K562 (cell line): Measurements from ENCODE around the gene SHF. TPM values are rescaled to one million over a fixed set of nuclear protein-coding genes. Genes with fewer than 3 reads are reported as not detected.

Experiments
- ATAC-seq: fragments of 200-7000 bp; cut with Tn5 transposase; 3 replicates; pipeline ENCODE4 v1.9.1; 2020; ENCODE audit warnings: moderate library complexity
- BruUV-seq: library from RNA; stranded (reverse); fragments of 400-500 nt; replicated peaks from 2 replicates; lab custom pipeline; 2021; lab: Mats Ljungman, UMichigan
- CTCF ChIA-PET: fragments of 300-600 bp; formaldehyde crosslinking; extraction: SDS; loops from one replicate; lab custom pipeline; 2021; ENCODE audit warnings: low intra/inter-chr PET ratio; lab: Yijun Ruan, JAX
- POLR2A ChIA-PET: fragments of 300-600, 350-650 bp; sonication (Branson Sonifier 250); formaldehyde crosslinking; extraction: SDS; loops from one replicate; lab custom pipeline; 2021; ENCODE audit warnings: antibody characterized with exemption, inconsistent platforms; lab: Yijun Ruan, JAX
- DNase-seq, 4 experiments: peaks; one replicate each; pipeline versions ENCODE4 v3.0.0 to v3.0.0-alpha.2; 2011 to 2018; ENCODE audit warnings: low spot score in 3 of 4, mixed read lengths in 3 of 4; ENCODE audit errors: extremely low read depth in 1 of 4
- FAIRE-seq: peaks from 2 replicates; lab custom pipeline; 2011; peaks lifted over from hg19 to GRCh38; lab: Jason Lieb, UNC
- H2AFZ ChIP-seq: 2 replicates; pipeline ENCODE4 v1.6.0; 2011; ENCODE audit warnings: low read depth, low read length, control low read depth, inconsistent platforms
- H3K27ac ChIP-seq: fragments of 200-600 bp; 3 replicates; pipeline ENCODE4 v1.8.0; 2011; ENCODE audit warnings: low read depth, mild to moderate bottlenecking, control low read depth, inconsistent platforms, low read length, moderate library complexity, mixed read lengths; ENCODE audit errors: extremely low read depth
- H3K27me3 ChIP-seq, 2 experiments: fragments of 300-600 bp in 1 of 2; 2 replicates in 1 of 2; 3 replicates in 1 of 2; pipeline versions ENCODE4 v1.6.0 to v1.8.0; 2011; ENCODE audit warnings: inconsistent platforms in 2 of 2, low read length in 2 of 2, mild to moderate bottlenecking in 1 of 2, mixed read lengths in 1 of 2, moderate library complexity in 1 of 2; ENCODE audit not compliant: control insufficient read depth in 2 of 2, insufficient read depth in 2 of 2
- H3K36me3 ChIP-seq: fragments of 300-600 bp; 3 replicates; pipeline ENCODE4 v1.8.0; 2011; ENCODE audit warnings: mild to moderate bottlenecking, low read length, inconsistent platforms; ENCODE audit not compliant: control insufficient read depth, insufficient read depth
- H3K4me1 ChIP-seq, 2 experiments: fragments of 200-600 bp in 1 of 2; replicated peaks in 1 of 2; 2 replicates in 1 of 2; 3 replicates in 1 of 2; pipeline versions ENCODE4 v1.5.1 to v1.8.0; 2011; ENCODE audit warnings: inconsistent platforms in 2 of 2, low read length in 2 of 2, mild to moderate bottlenecking in 1 of 2, mixed read lengths in 1 of 2, moderate library complexity in 1 of 2; ENCODE audit not compliant: control insufficient read depth in 2 of 2, insufficient read depth in 2 of 2
- H3K4me2 ChIP-seq: 2 replicates; pipeline ENCODE4 v1.6.1; 2011; ENCODE audit warnings: low read length, control low read depth, inconsistent platforms, mixed read lengths; ENCODE audit not compliant: insufficient read depth
- H3K4me3 ChIP-seq: fragments of 200-600 bp; sonication (generic), shearing (Covaris generic); 2 replicates; pipeline ENCODE4 v1.5.1; 2016; ENCODE audit warnings: control low read depth, inconsistent platforms
- H3K79me2 ChIP-seq: fragments of 200-600 bp; 3 replicates; pipeline ENCODE4 v1.8.0; 2011; ENCODE audit warnings: low read length, inconsistent platforms; ENCODE audit not compliant: control insufficient read depth, insufficient read depth
- H3K9ac ChIP-seq, 2 experiments: 2 replicates each; pipeline versions ENCODE4 v1.6.0 to v1.6.1; 2011; ENCODE audit warnings: low read depth in 2 of 2, low read length in 2 of 2, control low read depth in 1 of 2, inconsistent platforms in 1 of 2, mild to moderate bottlenecking in 1 of 2, mixed read lengths in 1 of 2; ENCODE audit not compliant: insufficient read depth in 1 of 2
- H3K9me1 ChIP-seq: one replicate; pipeline ENCODE4 v1.6.0; 2011; ENCODE audit warnings: inconsistent platforms, mild to moderate bottlenecking, low read length, moderate library complexity; ENCODE audit not compliant: control insufficient read depth, insufficient read depth
- H3K9me3 ChIP-seq: replicated peaks from 2 replicates; pipeline ENCODE4 v1.5.1; 2011; ENCODE audit warnings: low read depth, low read length, inconsistent platforms; ENCODE audit not compliant: control insufficient read depth, insufficient read depth
- H4K20me1 ChIP-seq: replicated peaks from 2 replicates; pipeline ENCODE4 v1.6.1; 2011; ENCODE audit warnings: low read length, inconsistent platforms, mixed read lengths; ENCODE audit not compliant: control insufficient read depth, insufficient read depth
- FOXA1 ChIP-seq: fragments of 450-650 bp; IDR thresholded peaks from 2 replicates; pipeline ENCODE4 v1.6.1; 2016; ENCODE audit warnings: mild to moderate bottlenecking, borderline replicate concordance
- IRF2 ChIP-seq: sonication (generic); formaldehyde crosslinking; IDR thresholded peaks from 2 replicates; pipeline ENCODE4 v1.8.1; 2022; ENCODE audit warnings: mild to moderate bottlenecking, missing genetic modification reagents
- SMARCA4 ChIP-seq: fragments of 450-650 bp; IDR thresholded peaks from 2 replicates; pipeline ENCODE4 v1.6.1; 2016
- WGBS: fragments of 100-300 bp; shearing (Covaris generic); methylation state at CpG from one replicate; pipeline ENCODE4 v1.1.6; 2016; ENCODE audit warnings: low coverage, mixed read lengths; ENCODE audit not compliant: insufficient coverage; ENCODE audit errors: missing lambda C conversion rate; 5-methylcytosine and 5-hydroxymethylcytosine counted together
- in situ Hi-C: fragments of 300-500 bp; cut with MboI; formaldehyde crosslinking; loops from 4 replicates; pipeline ENCODE4 v1.15.0; 2018; ENCODE audit warnings: inconsistent platforms, mixed read lengths
- intact Hi-C: fragments of 100-400 bp; cut with micrococcal nuclease; formaldehyde crosslinking; loops from 2 replicates; pipeline ENCODE4 v1.14.2; 2022
- polyA plus RNA-seq, 8 experiments: library from polyadenylated mRNA; depleted of rRNA in 4 of 8; stranded (reverse) in 5 of 8; unstranded in 3 of 8; fragments of >200 nt; fragmentation: Nextera tagmentation in 2 of 8; fragmentation: Illumina TruSeq in 1 of 8; extraction: Ambion mirVana in 2 of 8; extraction: Trizol in 1 of 8; gene quantifications; 2 replicates each; pipeline versions ENCODE4 v1.2.1 to v1.2.3, GENCODE V29; 2011 to 2014; ENCODE audit warnings: inconsistent platforms in 1 of 8, missing spikeins in 1 of 8
- total RNA-seq, 7 experiments: library from RNA; depleted of rRNA in 6 of 7; stranded (reverse); fragments of >200 nt in 6 of 7; fragmentation: Illumina TruSeq in 2 of 7; extraction: Trizol in 2 of 7; gene quantifications; 2 replicates each; pipeline versions ENCODE4 v1.2.1 to v1.2.3, GENCODE V29; 2011 to 2021; ENCODE audit warnings: low replicate concordance in 1 of 7
- TF ChIP-seq, protein P1 (sequence below): fragments of 450-650 bp; IDR thresholded peaks from 2 replicates; pipeline ENCODE4 v1.6.1; 2016; ENCODE audit warnings: mild to moderate bottlenecking, moderate library complexity
- TF ChIP-seq, protein P2 (sequence below): IDR thresholded peaks from 3 replicates; pipeline ENCODE4 v1.6.1; 2011; ENCODE audit warnings: borderline replicate concordance, mild to moderate bottlenecking, moderate library complexity; ENCODE audit not compliant: insufficient read length; ENCODE audit errors: extremely low read depth

SHF gene
- total and polyA plus RNA-seq, 9 of the 15 experiments (the other 6 are each of a cell fraction or from before 2014, with no cell fraction given), result 0.51 to 2.2 (median 0.85) TPM; not detected in 2

DNA sequence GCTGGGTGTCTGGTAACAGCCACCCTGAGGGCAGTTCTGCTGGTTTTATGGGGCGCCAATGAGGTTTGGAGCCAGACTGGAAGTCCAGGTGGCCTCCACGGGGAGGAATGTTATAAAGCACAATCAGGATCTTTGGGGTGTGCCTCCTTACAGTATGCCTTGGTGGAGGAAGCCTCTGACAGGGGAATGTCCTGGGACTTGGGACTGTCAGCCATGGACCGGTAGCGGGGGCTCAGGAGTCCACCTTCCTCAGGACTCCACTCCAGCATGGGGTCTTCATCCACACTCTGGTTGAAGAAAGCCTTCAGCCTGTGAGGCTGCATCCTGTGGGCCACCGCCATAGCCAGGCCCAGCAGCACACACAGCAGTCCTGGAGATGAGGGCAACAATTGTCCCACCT, 68.8 kb downstream of the SHF start:
- FAIRE-seq, result no peak

More for the DNA sequence above, 68.8 kb downstream of the SHF start:
- ChIA-PET POLR2A (interaction anchor here (0.8 to 0.9 kb wide), 2 partner anchors 10 to 407 kb away, joined by 3 to 4 read pairs; no protein-coding TSS in a partner anchor), CTCF (interaction anchor here (0.7 to 1.3 kb wide), 3 partner anchors 70 to 78 kb away, joined by 3 to 4 read pairs (median 3); no protein-coding TSS in a partner anchor)
- Histone ChIP-seq H3K9me1 (no peaks in the 10 kb centered on the region), H3K9ac (peak overlapping the region in 1 of 2 experiments; percentile 29; a peak in 1 of 4 replicates), H2AFZ (no peak overlapping the region), H3K4me1 (peaks cover 0 to 20% of the 10 kb centered on the region in 2 experiments; a peak in 3 of 5 replicates), H3K9me3 (no peaks in the 10 kb centered on the region), H3K27ac (no peak overlapping the region), H3K4me3 (no peak overlapping the region), H3K4me2 (no peak overlapping the region), H3K27me3 (peaks cover 9 to 35% of the 10 kb centered on the region in 2 experiments; a peak in 4 of 5 replicates), H3K79me2 (no peaks in the 10 kb centered on the region), H3K36me3 (no peaks in the 10 kb centered on the region), H4K20me1 (no peaks in the 10 kb centered on the region)
- intact Hi-C loops, result loop anchor here (2.0 kb wide), 2 partner anchors 78 to 152 kb away; no protein-coding TSS in a partner anchor
- ATAC-seq, result no peak
- BruUV-seq, result no TSS peak
- in situ Hi-C loops, result loop anchor here (25.0 kb wide), 1 partner anchor 157 kb away; the partner anchor contains the start of gene TERB2
- WGBS, result 45% methylated on average over 5 of the region's 5 CpGs
- no peak for DNase-seq
- TF ChIP-seq FOXA1 (no peak), SMARCA4 (no peak), IRF2 (no peak)
- TF ChIP-seq, protein P1, sequence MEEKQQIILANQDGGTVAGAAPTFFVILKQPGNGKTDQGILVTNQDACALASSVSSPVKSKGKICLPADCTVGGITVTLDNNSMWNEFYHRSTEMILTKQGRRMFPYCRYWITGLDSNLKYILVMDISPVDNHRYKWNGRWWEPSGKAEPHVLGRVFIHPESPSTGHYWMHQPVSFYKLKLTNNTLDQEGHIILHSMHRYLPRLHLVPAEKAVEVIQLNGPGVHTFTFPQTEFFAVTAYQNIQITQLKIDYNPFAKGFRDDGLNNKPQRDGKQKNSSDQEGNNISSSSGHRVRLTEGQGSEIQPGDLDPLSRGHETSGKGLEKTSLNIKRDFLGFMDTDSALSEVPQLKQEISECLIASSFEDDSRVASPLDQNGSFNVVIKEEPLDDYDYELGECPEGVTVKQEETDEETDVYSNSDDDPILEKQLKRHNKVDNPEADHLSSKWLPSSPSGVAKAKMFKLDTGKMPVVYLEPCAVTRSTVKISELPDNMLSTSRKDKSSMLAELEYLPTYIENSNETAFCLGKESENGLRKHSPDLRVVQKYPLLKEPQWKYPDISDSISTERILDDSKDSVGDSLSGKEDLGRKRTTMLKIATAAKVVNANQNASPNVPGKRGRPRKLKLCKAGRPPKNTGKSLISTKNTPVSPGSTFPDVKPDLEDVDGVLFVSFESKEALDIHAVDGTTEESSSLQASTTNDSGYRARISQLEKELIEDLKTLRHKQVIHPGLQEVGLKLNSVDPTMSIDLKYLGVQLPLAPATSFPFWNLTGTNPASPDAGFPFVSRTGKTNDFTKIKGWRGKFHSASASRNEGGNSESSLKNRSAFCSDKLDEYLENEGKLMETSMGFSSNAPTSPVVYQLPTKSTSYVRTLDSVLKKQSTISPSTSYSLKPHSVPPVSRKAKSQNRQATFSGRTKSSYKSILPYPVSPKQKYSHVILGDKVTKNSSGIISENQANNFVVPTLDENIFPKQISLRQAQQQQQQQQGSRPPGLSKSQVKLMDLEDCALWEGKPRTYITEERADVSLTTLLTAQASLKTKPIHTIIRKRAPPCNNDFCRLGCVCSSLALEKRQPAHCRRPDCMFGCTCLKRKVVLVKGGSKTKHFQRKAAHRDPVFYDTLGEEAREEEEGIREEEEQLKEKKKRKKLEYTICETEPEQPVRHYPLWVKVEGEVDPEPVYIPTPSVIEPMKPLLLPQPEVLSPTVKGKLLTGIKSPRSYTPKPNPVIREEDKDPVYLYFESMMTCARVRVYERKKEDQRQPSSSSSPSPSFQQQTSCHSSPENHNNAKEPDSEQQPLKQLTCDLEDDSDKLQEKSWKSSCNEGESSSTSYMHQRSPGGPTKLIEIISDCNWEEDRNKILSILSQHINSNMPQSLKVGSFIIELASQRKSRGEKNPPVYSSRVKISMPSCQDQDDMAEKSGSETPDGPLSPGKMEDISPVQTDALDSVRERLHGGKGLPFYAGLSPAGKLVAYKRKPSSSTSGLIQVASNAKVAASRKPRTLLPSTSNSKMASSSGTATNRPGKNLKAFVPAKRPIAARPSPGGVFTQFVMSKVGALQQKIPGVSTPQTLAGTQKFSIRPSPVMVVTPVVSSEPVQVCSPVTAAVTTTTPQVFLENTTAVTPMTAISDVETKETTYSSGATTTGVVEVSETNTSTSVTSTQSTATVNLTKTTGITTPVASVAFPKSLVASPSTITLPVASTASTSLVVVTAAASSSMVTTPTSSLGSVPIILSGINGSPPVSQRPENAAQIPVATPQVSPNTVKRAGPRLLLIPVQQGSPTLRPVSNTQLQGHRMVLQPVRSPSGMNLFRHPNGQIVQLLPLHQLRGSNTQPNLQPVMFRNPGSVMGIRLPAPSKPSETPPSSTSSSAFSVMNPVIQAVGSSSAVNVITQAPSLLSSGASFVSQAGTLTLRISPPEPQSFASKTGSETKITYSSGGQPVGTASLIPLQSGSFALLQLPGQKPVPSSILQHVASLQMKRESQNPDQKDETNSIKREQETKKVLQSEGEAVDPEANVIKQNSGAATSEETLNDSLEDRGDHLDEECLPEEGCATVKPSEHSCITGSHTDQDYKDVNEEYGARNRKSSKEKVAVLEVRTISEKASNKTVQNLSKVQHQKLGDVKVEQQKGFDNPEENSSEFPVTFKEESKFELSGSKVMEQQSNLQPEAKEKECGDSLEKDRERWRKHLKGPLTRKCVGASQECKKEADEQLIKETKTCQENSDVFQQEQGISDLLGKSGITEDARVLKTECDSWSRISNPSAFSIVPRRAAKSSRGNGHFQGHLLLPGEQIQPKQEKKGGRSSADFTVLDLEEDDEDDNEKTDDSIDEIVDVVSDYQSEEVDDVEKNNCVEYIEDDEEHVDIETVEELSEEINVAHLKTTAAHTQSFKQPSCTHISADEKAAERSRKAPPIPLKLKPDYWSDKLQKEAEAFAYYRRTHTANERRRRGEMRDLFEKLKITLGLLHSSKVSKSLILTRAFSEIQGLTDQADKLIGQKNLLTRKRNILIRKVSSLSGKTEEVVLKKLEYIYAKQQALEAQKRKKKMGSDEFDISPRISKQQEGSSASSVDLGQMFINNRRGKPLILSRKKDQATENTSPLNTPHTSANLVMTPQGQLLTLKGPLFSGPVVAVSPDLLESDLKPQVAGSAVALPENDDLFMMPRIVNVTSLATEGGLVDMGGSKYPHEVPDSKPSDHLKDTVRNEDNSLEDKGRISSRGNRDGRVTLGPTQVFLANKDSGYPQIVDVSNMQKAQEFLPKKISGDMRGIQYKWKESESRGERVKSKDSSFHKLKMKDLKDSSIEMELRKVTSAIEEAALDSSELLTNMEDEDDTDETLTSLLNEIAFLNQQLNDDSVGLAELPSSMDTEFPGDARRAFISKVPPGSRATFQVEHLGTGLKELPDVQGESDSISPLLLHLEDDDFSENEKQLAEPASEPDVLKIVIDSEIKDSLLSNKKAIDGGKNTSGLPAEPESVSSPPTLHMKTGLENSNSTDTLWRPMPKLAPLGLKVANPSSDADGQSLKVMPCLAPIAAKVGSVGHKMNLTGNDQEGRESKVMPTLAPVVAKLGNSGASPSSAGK, result no peak
- TF ChIP-seq, protein P2, sequence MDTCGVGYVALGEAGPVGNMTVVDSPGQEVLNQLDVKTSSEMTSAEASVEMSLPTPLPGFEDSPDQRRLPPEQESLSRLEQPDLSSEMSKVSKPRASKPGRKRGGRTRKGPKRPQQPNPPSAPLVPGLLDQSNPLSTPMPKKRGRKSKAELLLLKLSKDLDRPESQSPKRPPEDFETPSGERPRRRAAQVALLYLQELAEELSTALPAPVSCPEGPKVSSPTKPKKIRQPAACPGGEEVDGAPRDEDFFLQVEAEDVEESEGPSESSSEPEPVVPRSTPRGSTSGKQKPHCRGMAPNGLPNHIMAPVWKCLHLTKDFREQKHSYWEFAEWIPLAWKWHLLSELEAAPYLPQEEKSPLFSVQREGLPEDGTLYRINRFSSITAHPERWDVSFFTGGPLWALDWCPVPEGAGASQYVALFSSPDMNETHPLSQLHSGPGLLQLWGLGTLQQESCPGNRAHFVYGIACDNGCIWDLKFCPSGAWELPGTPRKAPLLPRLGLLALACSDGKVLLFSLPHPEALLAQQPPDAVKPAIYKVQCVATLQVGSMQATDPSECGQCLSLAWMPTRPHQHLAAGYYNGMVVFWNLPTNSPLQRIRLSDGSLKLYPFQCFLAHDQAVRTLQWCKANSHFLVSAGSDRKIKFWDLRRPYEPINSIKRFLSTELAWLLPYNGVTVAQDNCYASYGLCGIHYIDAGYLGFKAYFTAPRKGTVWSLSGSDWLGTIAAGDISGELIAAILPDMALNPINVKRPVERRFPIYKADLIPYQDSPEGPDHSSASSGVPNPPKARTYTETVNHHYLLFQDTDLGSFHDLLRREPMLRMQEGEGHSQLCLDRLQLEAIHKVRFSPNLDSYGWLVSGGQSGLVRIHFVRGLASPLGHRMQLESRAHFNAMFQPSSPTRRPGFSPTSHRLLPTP, result no peak
- TF ChIP-seq, all 486 proteins: peak for 0
